DOHH2 (cell line): ENCODE data around the gene CNTNAP1.

Source experiments
- EZH2phosphoT487 ChIP-seq: fragments of 200-600 bp; sonication (generic); IDR thresholded peaks from 2 replicates; pipeline ENCODE4 v1.6.1; 2017; ENCODE audit warnings: borderline replicate concordance, mild to moderate bottlenecking, antibody characterized with exemption, low read length, moderate library complexity, mixed read lengths
- TF ChIP-seq, protein P1 (sequence below): fragments of 200-600 bp; sonication (generic); IDR thresholded peaks from one replicate; pipeline ENCODE4 v1.5.1; 2014; ENCODE audit warnings: antibody characterized with exemption, mild to moderate bottlenecking, low read depth, low read length; ENCODE audit not compliant: poor library complexity, severe bottlenecking

DNA sequence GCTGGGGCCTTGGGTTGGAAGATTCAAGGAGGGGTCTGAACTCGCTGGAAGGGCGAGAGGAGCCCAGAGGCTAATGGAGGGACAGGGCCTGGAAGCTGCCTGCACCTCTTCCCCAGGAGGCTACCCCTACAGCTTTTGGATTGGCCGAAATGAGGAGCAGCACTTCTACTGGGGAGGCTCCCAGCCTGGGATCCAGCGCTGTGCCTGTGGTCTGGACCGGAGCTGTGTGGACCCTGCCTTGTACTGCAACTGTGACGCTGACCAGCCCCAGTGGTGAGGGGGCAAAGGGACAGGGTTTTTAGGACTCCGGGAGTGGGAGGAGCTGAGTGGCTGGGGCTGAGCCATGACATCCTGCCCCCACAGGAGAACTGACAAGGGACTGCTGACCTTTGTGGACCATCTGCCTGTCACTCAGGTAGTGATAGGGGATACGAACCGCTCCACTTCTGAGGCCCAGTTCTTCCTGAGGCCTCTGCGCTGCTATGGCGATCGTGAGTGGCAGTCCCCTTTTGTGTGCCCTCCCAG is 8.8 kb downstream of the CNTNAP1 start:
- TF ChIP-seq, protein P1, sequence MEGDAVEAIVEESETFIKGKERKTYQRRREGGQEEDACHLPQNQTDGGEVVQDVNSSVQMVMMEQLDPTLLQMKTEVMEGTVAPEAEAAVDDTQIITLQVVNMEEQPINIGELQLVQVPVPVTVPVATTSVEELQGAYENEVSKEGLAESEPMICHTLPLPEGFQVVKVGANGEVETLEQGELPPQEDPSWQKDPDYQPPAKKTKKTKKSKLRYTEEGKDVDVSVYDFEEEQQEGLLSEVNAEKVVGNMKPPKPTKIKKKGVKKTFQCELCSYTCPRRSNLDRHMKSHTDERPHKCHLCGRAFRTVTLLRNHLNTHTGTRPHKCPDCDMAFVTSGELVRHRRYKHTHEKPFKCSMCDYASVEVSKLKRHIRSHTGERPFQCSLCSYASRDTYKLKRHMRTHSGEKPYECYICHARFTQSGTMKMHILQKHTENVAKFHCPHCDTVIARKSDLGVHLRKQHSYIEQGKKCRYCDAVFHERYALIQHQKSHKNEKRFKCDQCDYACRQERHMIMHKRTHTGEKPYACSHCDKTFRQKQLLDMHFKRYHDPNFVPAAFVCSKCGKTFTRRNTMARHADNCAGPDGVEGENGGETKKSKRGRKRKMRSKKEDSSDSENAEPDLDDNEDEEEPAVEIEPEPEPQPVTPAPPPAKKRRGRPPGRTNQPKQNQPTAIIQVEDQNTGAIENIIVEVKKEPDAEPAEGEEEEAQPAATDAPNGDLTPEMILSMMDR: no peak
- TF ChIP-seq EZH2phosphoT487: no peak
